Psoas muscle (tissue), 8 donors: ENCODE measurements around the gene CDCA4. TPM values are rescaled to one million over a fixed set of nuclear protein-coding genes. Genes with fewer than 3 reads are reported as not detected.

ENCODE experiments used
- ATAC-seq, 4 donors: fragments of 200-7000 bp; cut with Tn5 transposase; one replicate each; pipeline ENCODE4 v1.9.1; 2020; ENCODE audit warnings: moderate library complexity in 3 of 4, mild to moderate bottlenecking in 2 of 4
- DNase-seq, 2 donors: peaks; one replicate each; pipeline ENCODE4 v3.0.0-alpha.2; 2020
- H3K27ac ChIP-seq: fragments of 200-600 bp; one replicate; pipeline ENCODE4 v1.8.0; 2022
- H3K27me3 ChIP-seq, 3 donors: fragments of 200-600 bp in 1 of 3; one replicate each; pipeline versions ENCODE4 v1.6.1 to v1.8.0; 2013 to 2022; ENCODE audit warnings: low read length in 2 of 3, mild to moderate bottlenecking in 2 of 3, moderate library complexity in 1 of 3; ENCODE audit not compliant: insufficient read depth in 3 of 3
- H3K36me3 ChIP-seq, 2 donors: fragments of 200-600 bp in 1 of 2; one replicate each; pipeline versions ENCODE4 v1.6.1 to v1.8.0; 2013 to 2022; ENCODE audit warnings: low read depth in 1 of 2, mild to moderate bottlenecking in 1 of 2, moderate library complexity in 1 of 2; ENCODE audit not compliant: insufficient read depth in 1 of 2
- H3K4me1 ChIP-seq: fragments of 200-600 bp; one replicate; pipeline ENCODE4 v1.8.0; 2022
- H3K4me3 ChIP-seq: fragments of 200-600 bp; one replicate; pipeline ENCODE4 v1.8.0; 2022; ENCODE audit warnings: mild to moderate bottlenecking
- H3K9me3 ChIP-seq: fragments of 200-600 bp; one replicate; pipeline ENCODE4 v1.8.0; 2022
- WGBS, 3 donors: extraction: QIAGEN DNeasy Blood & Tissue Kit; methylation state at CpG; one replicate each; pipeline versions ENCODE4 v1.1.6 to v1.1.7; 2013; 5-methylcytosine and 5-hydroxymethylcytosine counted together
- intact Hi-C, 2 donors: fragments of 100-400 bp; cut with DNase I; formaldehyde crosslinking; loops; one replicate each; pipeline versions ENCODE4 v1.11.0 to v1.14.2; 2022
- polyA plus RNA-seq, 3 donors: library from polyadenylated mRNA; stranded (reverse); fragments of 200-250 nt; gene quantifications; one replicate each; pipeline ENCODE4 v1.2.3, GENCODE V29; 2013
- total RNA-seq, 4 donors: library from RNA; stranded (reverse); fragmentation: NEBNext Ultra II Directional in 2 of 4; extraction: Animal tissue kit (Norgen Biotek cat#: 25700) in 2 of 4; gene quantifications; one replicate each; pipeline versions ENCODE4 v1.2.1 to v1.2.4, GENCODE V29; 2021 to 2023
- TF ChIP-seq, protein P1 (sequence below): fragments of 200-600 bp; IDR thresholded peaks from one replicate; pipeline ENCODE4 v1.8.0; 2022; ENCODE audit warnings: antibody characterized with exemption
- donor health status: healthy with polysubstance abuse.
- donor health status: DM: no; HTN: no; CAD: no; lungs with moderate emphysema.
- donor health status: Bipolar disorder and iron deficiency.
- donor health status: healthy.
- donor health status: DM: yes; HTN: yes; CAD: no.
- donor health status: DM: no; HTN: no; CAD: no.
- donor health status: DM: no; HTN: no; CAD: no.
- donor health status: DM: yes; HTN: yes; CAD: no.

The CDCA4 gene
- total and polyA plus RNA-seq, 7 donors: 0.79 to 3.3 (median 1.3) TPM

DNA sequence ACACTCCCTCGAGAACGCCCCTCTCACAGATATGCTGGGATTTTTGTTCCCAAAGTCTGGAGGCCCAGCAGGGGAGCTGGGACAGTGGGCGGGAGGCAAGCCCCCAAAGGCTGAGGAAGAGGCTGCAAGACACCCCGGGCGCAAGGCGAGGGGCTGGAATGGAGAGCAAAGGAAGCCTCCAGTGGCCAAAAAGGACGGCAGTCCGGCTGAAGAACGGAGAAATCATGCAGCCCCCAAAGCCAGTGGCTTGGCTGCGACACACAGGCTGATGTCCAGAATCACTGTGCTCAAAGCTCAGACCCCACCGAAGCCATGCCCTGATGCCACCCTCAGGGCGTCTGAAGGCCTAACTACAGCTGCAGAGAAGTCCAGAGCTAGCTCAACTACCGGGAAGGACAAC lies 24.4 kb downstream of the CDCA4 start:
- H3K4me3 ChIP-seq: no peak overlapping the region
- H3K4me1 ChIP-seq: no peaks in the 10 kb centered on the region
- TF ChIP-seq, protein P1, sequence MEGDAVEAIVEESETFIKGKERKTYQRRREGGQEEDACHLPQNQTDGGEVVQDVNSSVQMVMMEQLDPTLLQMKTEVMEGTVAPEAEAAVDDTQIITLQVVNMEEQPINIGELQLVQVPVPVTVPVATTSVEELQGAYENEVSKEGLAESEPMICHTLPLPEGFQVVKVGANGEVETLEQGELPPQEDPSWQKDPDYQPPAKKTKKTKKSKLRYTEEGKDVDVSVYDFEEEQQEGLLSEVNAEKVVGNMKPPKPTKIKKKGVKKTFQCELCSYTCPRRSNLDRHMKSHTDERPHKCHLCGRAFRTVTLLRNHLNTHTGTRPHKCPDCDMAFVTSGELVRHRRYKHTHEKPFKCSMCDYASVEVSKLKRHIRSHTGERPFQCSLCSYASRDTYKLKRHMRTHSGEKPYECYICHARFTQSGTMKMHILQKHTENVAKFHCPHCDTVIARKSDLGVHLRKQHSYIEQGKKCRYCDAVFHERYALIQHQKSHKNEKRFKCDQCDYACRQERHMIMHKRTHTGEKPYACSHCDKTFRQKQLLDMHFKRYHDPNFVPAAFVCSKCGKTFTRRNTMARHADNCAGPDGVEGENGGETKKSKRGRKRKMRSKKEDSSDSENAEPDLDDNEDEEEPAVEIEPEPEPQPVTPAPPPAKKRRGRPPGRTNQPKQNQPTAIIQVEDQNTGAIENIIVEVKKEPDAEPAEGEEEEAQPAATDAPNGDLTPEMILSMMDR: no peak
- H3K27me3 ChIP-seq: no peaks in the 10 kb centered on the region
- DNase-seq: no peak
- 85 to 90% (median 87%) methylated on average over 13 of the region's 13 CpGs for whole genome bisulfite sequencing, 3 donors
- intact Hi-C loops: no loop called here
- no peak for ATAC-seq
- no peak overlapping the region for H3K27ac ChIP-seq
- H3K9me3 ChIP-seq: no peaks in the 10 kb centered on the region
- no peaks in the 10 kb centered on the region for H3K36me3 ChIP-seq

DNA sequence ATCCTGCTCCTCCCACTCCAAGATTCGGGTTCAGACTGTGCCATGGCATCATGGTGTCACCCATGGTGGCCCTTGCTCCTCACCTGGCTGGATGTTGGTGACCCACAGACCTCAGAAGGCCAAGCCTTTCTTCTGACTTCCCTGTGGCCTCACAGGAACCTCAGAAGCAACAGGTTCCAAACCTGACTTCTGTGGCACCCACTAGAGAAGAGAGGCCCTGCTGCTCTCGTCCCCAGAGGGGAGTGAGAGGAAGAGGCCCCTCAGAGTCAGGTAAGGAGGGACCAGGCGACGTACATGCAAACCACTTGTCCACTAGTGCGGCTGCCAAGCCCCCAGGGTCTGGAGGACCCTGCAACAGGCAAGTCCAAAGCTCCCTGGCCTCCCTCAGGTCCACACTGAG lies 24.9 kb downstream of the CDCA4 start:
- Histone ChIP-seq H3K36me3 (no peaks in the 10 kb centered on the region), H3K27ac (no peak overlapping the region), H3K27me3 (no peaks in the 10 kb centered on the region), H3K4me3 (no peak overlapping the region), H3K9me3 (no peaks in the 10 kb centered on the region), H3K4me1 (no peaks in the 10 kb centered on the region)
- intact Hi-C loops: no loop called here
- ATAC-seq: no peak
- 85 to 96% (median 91%) methylated on average over 5 of the region's 5 CpGs for WGBS, 3 donors
- no peak for DNase-seq
- TF ChIP-seq, protein P1: no peak

DNA sequence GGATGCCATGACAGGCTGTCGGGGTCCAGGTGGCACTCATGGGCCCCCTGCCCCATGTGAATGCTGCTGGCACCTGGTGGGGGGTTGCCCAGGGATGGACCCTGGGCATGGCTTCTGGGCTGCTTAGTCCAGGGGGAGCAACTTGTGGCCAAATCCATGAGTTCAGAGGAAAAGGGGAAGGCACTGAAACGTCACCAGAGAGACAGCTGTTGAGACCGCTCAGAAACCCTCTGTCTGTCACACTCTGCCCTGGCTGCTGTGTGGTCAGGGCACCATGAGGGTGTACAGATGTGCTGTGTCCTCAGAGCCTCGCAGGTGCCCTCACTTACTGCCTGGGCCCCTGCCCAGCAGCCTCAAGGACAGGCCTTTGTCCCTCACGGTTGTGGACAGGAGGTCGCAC lies 25.9 kb downstream of the CDCA4 start:
- intact Hi-C loops: no loop called here
- Histone ChIP-seq H3K9me3 (no peaks in the 10 kb centered on the region), H3K27me3 (no peaks in the 10 kb centered on the region), H3K4me3 (no peak overlapping the region), H3K27ac (no peak overlapping the region), H3K4me1 (no peaks in the 10 kb centered on the region), H3K36me3 (no peaks in the 10 kb centered on the region)
- 59 to 75% (median 68%) methylated on average over 6 of the region's 6 CpGs for WGBS, 3 donors
- TF ChIP-seq, protein P1: no peak
- no peak for DNase-seq
- ATAC-seq: no peak

DNA sequence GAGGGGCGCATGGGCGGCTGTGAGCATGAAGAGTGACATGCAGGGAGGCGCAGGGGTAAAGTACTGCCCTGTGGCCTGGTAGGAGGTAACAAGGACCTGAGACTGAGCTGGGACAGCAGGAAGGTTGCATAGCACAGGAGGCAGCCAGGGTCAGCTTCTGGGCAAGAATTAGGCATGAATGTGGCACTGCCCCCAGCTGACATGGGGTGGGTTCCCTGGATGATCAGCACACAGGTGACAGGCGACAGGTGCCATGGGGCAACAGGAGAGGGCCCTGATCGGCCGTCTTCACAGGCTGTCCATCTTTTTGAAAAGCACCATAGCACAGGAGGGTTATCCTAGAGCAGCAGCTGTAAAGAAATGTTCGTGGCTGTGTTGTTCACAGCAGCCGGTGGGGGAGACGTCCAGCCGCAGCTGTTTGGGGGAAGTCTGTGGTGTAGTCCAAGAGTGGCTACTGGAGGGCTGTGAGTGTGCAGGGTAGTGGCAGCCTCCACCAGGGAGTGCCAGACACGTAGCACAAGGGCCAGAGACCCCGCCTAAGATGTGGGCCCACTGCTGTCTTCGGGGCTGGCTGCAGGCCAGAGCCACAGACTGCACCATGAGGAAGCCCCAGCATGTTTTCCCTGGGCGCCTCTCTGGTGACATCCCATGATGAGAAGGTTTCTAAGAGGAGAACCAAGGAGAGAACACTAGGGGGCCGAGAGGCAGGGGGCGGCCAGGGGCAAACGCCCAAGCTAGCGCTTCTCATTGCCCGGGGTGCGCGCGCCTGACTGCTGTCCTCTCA lies 26.9 kb downstream of the CDCA4 start:
- intact Hi-C loops: no loop called here
- no peaks in the 10 kb centered on the region for H3K9me3 ChIP-seq
- TF ChIP-seq, protein P1: no peak
- DNase-seq: no peak
- no peak overlapping the region for H3K4me3 ChIP-seq
- 53 to 78% (median 59%) methylated on average over 22 of the region's 22 CpGs for WGBS, 3 donors
- no peaks in the 10 kb centered on the region for H3K27me3 ChIP-seq
- no peak for ATAC-seq
- H3K4me1 ChIP-seq: no peaks in the 10 kb centered on the region
- H3K27ac ChIP-seq: no peak overlapping the region
- no peaks in the 10 kb centered on the region for H3K36me3 ChIP-seq

DNA sequence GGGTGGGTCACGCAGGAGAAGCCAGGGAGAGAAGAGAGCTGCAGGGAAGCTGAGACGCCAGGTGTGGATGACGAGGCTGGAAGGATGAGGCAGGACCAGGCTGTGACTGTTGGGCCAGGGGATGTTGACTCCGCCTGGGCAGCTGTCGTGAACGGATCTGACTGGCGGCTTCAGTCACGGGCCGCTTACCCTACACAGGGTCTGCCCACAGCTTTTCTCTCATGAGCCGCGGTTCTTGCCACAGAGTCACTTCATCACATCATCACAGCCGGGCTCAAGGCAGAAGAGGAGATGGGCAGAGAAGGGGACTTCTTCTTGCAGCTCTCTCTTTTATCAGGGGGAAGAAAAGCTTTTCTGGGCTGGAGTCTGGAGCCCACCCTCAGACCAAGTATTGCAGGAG lies 27.6 kb downstream of the CDCA4 start:
- ATAC-seq: no peak

More for the DNA sequence above, 27.6 kb downstream of the CDCA4 start:
- Histone ChIP-seq H3K4me1 (no peaks in the 10 kb centered on the region), H3K36me3 (no peaks in the 10 kb centered on the region), H3K4me3 (no peak overlapping the region), H3K9me3 (no peaks in the 10 kb centered on the region), H3K27me3 (no peaks in the 10 kb centered on the region), H3K27ac (no peak overlapping the region)
- WGBS, 3 donors: 74 to 79% (median 77%) methylated on average over 12 of the region's 12 CpGs
- TF ChIP-seq, protein P1: no peak
- no peak for DNase-seq
- intact Hi-C loops: no loop called here
